A673 (cell line): ENCODE data around the gene FAM20A.

Source experiments
- CTCF ChIP-seq: fragments of 300-800, 200-600 bp; sonication (generic); conservative IDR thresholded peaks from 2 replicates; pipeline ENCODE4 v1.5.1; 2017; ENCODE audit warnings: low read depth, mild to moderate bottlenecking, antibody characterized with exemption, low read length, moderate library complexity, mixed read lengths
- EZH2 ChIP-seq: fragments of 200-600 bp; sonication (generic); IDR thresholded peaks from 2 replicates; pipeline ENCODE4 v1.6.1; 2017; ENCODE audit warnings: borderline replicate concordance, low read depth, mild to moderate bottlenecking, mixed read lengths, antibody characterized with exemption, low read length; ENCODE audit not compliant: poor library complexity, severe bottlenecking

GRCh38 chr17:68646626-68647526 is 45.7 kb upstream of the FAM20A start:
- TF ChIP-seq CTCF (no peak), EZH2 (no peak)
